ENCODE results near the gene TRPM7. TPM values are rescaled to one million over a fixed set of nuclear protein-coding genes. Genes with fewer than 3 reads are reported as not detected.
"Not testable (repeated sequence)": the region's sequence is repeated elsewhere in the genome, so short reads cannot be mapped to it uniquely, and the experiment has no call there.

Gene TRPM7
- total RNA-seq, 4 donors from 2014 or later: 46.2 to 755 (median 83.5) TPM

DNA sequence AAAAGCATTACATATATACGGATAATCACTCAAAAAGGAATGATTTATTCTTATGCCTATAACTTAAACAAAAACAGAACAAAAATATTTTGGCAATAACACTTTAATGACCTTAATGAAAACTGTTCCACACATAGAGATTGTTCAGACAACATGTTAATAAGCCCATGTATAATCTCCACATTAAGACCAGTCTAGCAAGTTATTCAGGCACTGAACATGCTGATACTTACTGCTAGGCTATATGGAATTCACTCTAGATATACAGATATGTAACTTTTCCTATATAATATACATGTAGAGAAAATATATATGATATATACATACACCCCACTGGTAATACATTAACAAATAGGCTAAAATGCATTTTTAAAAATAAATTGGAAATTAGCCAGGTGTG is 96.3 kb downstream of the TRPM7 start:
- intact Hi-C loops (cut with DNase I; ENCODE audit: low total_unique reads): no loop called here

DNA sequence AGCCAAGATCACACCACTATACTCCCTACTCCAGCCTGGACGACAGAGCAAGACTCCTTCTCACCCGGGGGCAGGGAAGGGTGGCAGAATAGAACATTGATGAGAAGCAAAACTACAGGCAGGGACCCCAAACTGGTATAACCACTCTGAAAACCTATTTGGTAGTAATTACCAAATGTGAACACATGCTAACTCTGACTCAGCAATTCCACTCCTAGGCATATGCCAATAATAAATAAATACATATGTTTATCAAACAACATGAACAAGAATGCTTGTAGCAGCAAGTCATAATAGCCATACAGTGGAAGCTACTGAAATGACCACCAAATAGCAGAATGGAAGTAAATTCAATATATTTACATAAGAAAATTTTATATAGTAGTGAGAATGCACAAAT is 109.1 kb downstream of the TRPM7 start:
- Histone ChIP-seq H3K27me3 (no peaks in the 10 kb centered on the region), H3K27ac (no peak overlapping the region), H3K9me3 (no peaks in the 10 kb centered on the region), H3K36me3 (peaks cover 0 to 4% of the 10 kb centered on the region in 2 donors), H3K4me3 (no peak overlapping the region), H3K4me1 (no peaks in the 10 kb centered on the region)
- DNase-seq: no peak
- intact Hi-C loops (cut with DNase I; ENCODE audit: low total_unique reads): no loop called here
- TF ChIP-seq POLR2A (IDR thresholded peaks at IDR 0.05): no peak
- TF ChIP-seq, protein P1, sequence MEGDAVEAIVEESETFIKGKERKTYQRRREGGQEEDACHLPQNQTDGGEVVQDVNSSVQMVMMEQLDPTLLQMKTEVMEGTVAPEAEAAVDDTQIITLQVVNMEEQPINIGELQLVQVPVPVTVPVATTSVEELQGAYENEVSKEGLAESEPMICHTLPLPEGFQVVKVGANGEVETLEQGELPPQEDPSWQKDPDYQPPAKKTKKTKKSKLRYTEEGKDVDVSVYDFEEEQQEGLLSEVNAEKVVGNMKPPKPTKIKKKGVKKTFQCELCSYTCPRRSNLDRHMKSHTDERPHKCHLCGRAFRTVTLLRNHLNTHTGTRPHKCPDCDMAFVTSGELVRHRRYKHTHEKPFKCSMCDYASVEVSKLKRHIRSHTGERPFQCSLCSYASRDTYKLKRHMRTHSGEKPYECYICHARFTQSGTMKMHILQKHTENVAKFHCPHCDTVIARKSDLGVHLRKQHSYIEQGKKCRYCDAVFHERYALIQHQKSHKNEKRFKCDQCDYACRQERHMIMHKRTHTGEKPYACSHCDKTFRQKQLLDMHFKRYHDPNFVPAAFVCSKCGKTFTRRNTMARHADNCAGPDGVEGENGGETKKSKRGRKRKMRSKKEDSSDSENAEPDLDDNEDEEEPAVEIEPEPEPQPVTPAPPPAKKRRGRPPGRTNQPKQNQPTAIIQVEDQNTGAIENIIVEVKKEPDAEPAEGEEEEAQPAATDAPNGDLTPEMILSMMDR (IDR thresholded peaks at IDR 0.05): no peak

More for the DNA sequence above, 96.3 kb downstream of the TRPM7 start:
- Histone ChIP-seq H3K27ac (no peak overlapping the region), H3K9me3 (no peaks in the 10 kb centered on the region), H3K4me3 (no peak overlapping the region), H3K36me3 (no peaks in the 10 kb centered on the region), H3K27me3 (no peaks in the 10 kb centered on the region), H3K4me1 (no peaks in the 10 kb centered on the region)
- no peak for DNase-seq
- TF ChIP-seq POLR2A (IDR thresholded peaks at IDR 0.05): no peak
- TF ChIP-seq, protein P1 (IDR thresholded peaks at IDR 0.05): no peak

DNA sequence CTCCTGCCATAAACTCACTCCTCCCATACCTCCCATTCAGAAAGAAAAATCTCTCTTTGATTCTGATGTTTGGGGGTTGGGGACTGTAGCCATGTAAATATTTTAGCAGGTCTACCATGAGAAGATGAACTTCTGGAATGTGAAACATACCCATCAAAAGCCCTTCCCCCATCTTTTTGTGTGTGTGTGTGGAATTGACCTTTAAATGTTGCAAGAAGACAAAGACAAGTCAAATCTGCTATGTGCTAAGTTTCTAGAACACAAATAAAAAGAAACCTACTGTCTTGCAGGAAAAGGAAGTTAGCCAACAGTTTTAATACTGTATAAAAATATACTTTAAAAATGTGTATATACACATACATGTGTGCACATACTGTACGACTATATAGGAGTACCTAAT is 110.4 kb downstream of the TRPM7 start:
- intact Hi-C loops (cut with DNase I; ENCODE audit: low total_unique reads): no loop called here
- H3K27ac ChIP-seq: no peak overlapping the region
- TF ChIP-seq, protein P1 (IDR thresholded peaks at IDR 0.05): no peak
- no peak for TF ChIP-seq POLR2A (IDR thresholded peaks at IDR 0.05)
- peaks cover 0 to 4% of the 10 kb centered on the region in 2 donors for H3K36me3 ChIP-seq
- no peaks in the 10 kb centered on the region for H3K27me3 ChIP-seq
- no peak overlapping the region for H3K4me3 ChIP-seq
- no peaks in the 10 kb centered on the region for H3K9me3 ChIP-seq
- H3K4me1 ChIP-seq: no peaks in the 10 kb centered on the region
- no peak for DNase-seq

DNA sequence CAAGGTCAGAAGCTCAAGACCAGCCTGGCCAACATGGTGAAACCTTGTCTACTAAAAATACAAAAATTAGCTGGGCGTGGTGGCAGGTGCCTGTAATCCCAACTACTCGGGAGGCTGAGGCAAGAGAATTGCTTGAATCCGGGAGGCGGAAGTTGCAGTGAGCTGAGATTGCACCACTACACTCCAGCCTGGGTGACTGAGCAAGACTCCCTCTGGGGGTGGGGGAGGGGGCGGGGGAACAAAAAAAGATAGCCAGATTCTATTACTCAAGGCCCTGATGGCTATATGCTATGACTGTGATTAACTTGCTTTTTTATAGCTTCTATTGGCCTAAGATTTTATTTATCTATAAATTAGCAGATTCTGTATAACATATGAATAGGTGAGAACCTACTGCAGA is 112.8 kb downstream of the TRPM7 start:
- H3K9me3 ChIP-seq; intact Hi-C loops (cut with DNase I; ENCODE audit: low total_unique reads); H3K4me3 ChIP-seq; H3K36me3 ChIP-seq; H3K27me3 ChIP-seq; H3K4me1 ChIP-seq; H3K27ac ChIP-seq; DNase-seq: not testable (repeated sequence)

DNA sequence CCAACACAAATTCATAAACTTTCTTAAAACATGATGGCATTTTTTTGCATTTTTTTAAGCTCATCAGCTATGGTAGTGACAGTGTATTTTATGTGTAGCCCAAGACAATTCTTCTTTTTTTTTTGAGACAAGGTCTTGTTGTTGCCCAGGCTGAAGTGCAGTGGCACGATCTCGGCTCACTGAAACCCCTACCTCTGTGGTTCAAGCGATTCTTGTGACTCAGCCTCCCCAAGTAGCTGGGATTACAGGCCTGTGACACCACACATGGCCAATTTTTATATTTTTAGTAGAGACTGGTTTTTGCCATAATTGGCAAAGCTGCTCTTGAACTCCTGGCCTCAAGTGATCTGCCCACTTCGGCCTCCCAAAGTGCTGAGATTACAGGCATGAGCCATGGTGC is 122.8 kb downstream of the TRPM7 start:
- H3K36me3 ChIP-seq: no peaks in the 10 kb centered on the region
- no peaks in the 10 kb centered on the region for H3K4me1 ChIP-seq
- no peaks in the 10 kb centered on the region for H3K9me3 ChIP-seq
- no peak overlapping the region for H3K27ac ChIP-seq
- H3K4me3 ChIP-seq: no peak overlapping the region
- TF ChIP-seq, protein P1 (IDR thresholded peaks at IDR 0.05): no peak
- H3K27me3 ChIP-seq: no peaks in the 10 kb centered on the region
- intact Hi-C loops (cut with DNase I; ENCODE audit: low total_unique reads): no loop called here
- DNase-seq: no peak
